ENCODE measurements around the gene ST6GALNAC6. TPM values are rescaled to one million over a fixed set of nuclear protein-coding genes. Genes with fewer than 3 reads are reported as not detected.

Gene ST6GALNAC6
- total and polyA plus RNA-seq, 2 experiments from 2014 or later = 31.8 to 47.7 TPM

DNA sequence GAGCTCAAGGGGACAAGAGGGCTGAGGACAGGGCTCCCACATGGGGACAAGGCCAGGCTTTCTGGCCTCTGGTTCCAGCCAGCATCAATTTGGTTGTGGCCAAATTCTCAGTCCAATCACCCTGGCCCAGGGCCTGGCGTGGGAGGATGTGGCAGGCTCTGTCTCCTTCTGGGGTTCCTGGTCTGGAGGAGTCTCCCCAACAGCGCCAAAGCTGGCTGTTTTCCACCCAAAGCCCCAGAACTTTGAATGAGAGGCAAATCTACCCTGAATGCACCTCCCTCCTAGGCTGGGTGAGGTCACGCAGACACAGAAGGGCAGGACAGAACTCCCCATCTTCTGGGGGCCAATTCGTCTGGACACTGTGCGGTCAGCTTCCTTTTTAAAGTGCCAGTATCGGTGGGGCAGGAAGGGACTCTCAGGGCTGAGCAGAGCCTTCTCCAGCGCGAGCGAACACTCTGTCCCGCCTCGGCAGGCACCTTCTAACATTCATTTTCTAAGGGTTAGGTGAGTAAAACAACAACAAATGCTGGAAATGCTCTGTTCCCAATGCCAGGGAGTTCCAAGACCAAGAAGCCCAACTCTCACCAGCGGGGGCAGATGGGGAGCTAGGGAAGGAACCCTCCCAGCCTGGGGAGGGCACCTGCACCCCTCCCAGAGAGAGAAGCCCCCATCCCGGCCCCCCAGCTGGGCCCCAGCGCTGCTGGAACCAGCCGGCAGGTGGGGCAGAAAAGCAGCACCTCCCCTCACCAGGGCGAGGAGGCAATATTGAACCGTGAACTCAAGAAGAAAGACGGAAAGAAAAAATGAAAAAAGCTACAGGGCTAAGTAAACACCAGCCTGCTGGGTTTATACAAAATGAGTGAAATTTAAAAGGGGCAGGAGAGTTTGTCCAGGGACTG is 41.9 kb upstream of the ST6GALNAC6 start:
- Histone ChIP-seq H3K4me1 (ENCODE audit: insufficient read depth) (peaks cover 21% of the 10 kb centered on the region), H3K27ac (peak overlapping the region; percentile 57), H3K4me3 (no peak overlapping the region), H3K79me2 (peaks cover 17% of the 10 kb centered on the region), H3K4me2 (no peak overlapping the region), H3K27me3 (no peaks in the 10 kb centered on the region), H3K36me3 (replicated peaks; ENCODE audit: insufficient read depth, low read depth) (no peaks in the 10 kb centered on the region), H3K9me3 (ENCODE audit: low read depth) (no peaks in the 10 kb centered on the region), H2AFZ (no peak overlapping the region), H4K20me1 (ENCODE audit: insufficient read depth, poor library complexity, severe bottlenecking) (no peaks in the 10 kb centered on the region), H3K9me2 (replicated peaks; ENCODE audit: insufficient read depth) (no peaks in the 10 kb centered on the region)
- no peak for DNase-seq (ENCODE audit: low spot score)
- 81% methylated on average over 18 of the region's 18 CpGs for WGBS (ENCODE audit: low lambda C conversion rate, missing lambda C conversion rate)
- TF ChIP-seq, protein P1, sequence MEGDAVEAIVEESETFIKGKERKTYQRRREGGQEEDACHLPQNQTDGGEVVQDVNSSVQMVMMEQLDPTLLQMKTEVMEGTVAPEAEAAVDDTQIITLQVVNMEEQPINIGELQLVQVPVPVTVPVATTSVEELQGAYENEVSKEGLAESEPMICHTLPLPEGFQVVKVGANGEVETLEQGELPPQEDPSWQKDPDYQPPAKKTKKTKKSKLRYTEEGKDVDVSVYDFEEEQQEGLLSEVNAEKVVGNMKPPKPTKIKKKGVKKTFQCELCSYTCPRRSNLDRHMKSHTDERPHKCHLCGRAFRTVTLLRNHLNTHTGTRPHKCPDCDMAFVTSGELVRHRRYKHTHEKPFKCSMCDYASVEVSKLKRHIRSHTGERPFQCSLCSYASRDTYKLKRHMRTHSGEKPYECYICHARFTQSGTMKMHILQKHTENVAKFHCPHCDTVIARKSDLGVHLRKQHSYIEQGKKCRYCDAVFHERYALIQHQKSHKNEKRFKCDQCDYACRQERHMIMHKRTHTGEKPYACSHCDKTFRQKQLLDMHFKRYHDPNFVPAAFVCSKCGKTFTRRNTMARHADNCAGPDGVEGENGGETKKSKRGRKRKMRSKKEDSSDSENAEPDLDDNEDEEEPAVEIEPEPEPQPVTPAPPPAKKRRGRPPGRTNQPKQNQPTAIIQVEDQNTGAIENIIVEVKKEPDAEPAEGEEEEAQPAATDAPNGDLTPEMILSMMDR (IDR thresholded peaks at IDR 0.05; ENCODE audit: poor library complexity) = no peak
- TF ChIP-seq EZH2 (IDR thresholded peaks at IDR 0.05; ENCODE audit: borderline replicate concordance) (no peak), EZH2phosphoT487 (IDR thresholded peaks at IDR 0.05; ENCODE audit: low read depth, severe bottlenecking, unreplicated experiment) (no peak)

DNA sequence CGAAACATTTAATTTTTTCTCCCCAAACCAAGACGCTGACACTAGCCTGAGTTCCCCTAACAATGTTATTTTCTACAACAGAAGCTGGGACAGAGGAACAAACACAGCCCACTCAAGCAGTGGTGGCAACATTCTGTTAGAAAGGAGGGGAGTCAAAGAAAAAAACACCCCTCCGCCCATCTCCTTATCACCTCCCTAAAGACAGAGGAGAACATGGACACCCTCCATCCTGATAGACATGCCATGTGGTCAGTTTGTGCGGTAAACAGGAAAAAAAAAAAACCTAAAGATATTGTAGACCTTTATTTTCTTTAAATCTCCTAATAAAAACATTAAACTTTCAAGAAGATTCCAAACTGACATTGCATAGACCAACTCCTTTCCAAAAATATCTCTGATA is 41.2 kb upstream of the ST6GALNAC6 start:
- no peaks in the 10 kb centered on the region for H3K9me2 ChIP-seq (replicated peaks; ENCODE audit: insufficient read depth)
- H3K36me3 ChIP-seq (replicated peaks; ENCODE audit: insufficient read depth, low read depth) = no peaks in the 10 kb centered on the region
- 97% methylated on average over 4 of the region's 4 CpGs for whole genome bisulfite sequencing (ENCODE audit: low lambda C conversion rate, missing lambda C conversion rate)
- no peak for DNase-seq (ENCODE audit: low spot score)
- no peaks in the 10 kb centered on the region for H3K27me3 ChIP-seq
- TF ChIP-seq EZH2 (IDR thresholded peaks at IDR 0.05; ENCODE audit: borderline replicate concordance) (no peak), EZH2phosphoT487 (IDR thresholded peaks at IDR 0.05; ENCODE audit: low read depth, severe bottlenecking, unreplicated experiment) (no peak)
- TF ChIP-seq, protein P1 (IDR thresholded peaks at IDR 0.05; ENCODE audit: poor library complexity) = no peak
- no peak overlapping the region for H3K4me2 ChIP-seq
- no peaks in the 10 kb centered on the region for H3K9me3 ChIP-seq (ENCODE audit: low read depth)
- no peak overlapping the region for H2AFZ ChIP-seq
- no peaks in the 10 kb centered on the region for H4K20me1 ChIP-seq (ENCODE audit: insufficient read depth, poor library complexity, severe bottlenecking)
- H3K4me3 ChIP-seq = no peak overlapping the region
- peaks cover 25% of the 10 kb centered on the region for H3K4me1 ChIP-seq (ENCODE audit: insufficient read depth)
- no peak overlapping the region for H3K27ac ChIP-seq
- H3K79me2 ChIP-seq = peaks cover 17% of the 10 kb centered on the region

DNA sequence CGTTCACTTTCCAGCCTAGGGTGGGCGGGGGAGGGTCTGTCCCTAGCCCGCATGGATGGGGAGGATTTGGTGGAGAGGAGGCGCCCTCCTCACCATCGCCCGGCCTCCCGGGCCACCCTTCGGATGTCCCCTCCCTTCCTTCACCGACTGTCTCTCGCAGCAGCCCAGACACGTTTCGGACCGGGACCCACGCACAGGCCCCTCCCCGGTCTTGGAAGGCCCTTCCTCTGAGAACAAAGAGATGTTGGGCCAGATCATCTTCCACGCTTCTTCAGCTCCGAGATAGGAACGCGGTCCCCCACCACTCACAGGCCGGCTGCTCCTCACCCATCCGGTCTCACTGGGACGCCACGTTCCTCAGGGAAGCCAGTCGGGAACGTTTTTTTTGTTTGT is 38.9 kb upstream of the ST6GALNAC6 start:
- Histone ChIP-seq H3K27me3 (no peaks in the 10 kb centered on the region), H3K4me2 (peak overlapping the region; percentile 97), H3K9me3 (ENCODE audit: low read depth) (no peaks in the 10 kb centered on the region), H3K36me3 (replicated peaks; ENCODE audit: insufficient read depth, low read depth) (no peaks in the 10 kb centered on the region), H3K4me3 (no peak overlapping the region), H3K79me2 (peaks cover 21% of the 10 kb centered on the region), H4K20me1 (ENCODE audit: insufficient read depth, poor library complexity, severe bottlenecking) (no peaks in the 10 kb centered on the region), H3K9me2 (replicated peaks; ENCODE audit: insufficient read depth) (no peaks in the 10 kb centered on the region), H2AFZ (peak overlapping the region; percentile 81), H3K4me1 (ENCODE audit: insufficient read depth) (peaks cover 25% of the 10 kb centered on the region), H3K27ac (peak overlapping the region; percentile 70)
- TF ChIP-seq EZH2 (IDR thresholded peaks at IDR 0.05; ENCODE audit: borderline replicate concordance) (no peak), EZH2phosphoT487 (IDR thresholded peaks at IDR 0.05; ENCODE audit: low read depth, severe bottlenecking, unreplicated experiment) (no peak)
- TF ChIP-seq, protein P1 (IDR thresholded peaks at IDR 0.05; ENCODE audit: poor library complexity) = no peak
- DNase-seq (ENCODE audit: low spot score) = no peak
- WGBS (ENCODE audit: low lambda C conversion rate, missing lambda C conversion rate) = 40% methylated on average over 14 of the region's 25 CpGs
